ENCODE results near the gene EPHB1.

The EPHB1 gene

DNA sequence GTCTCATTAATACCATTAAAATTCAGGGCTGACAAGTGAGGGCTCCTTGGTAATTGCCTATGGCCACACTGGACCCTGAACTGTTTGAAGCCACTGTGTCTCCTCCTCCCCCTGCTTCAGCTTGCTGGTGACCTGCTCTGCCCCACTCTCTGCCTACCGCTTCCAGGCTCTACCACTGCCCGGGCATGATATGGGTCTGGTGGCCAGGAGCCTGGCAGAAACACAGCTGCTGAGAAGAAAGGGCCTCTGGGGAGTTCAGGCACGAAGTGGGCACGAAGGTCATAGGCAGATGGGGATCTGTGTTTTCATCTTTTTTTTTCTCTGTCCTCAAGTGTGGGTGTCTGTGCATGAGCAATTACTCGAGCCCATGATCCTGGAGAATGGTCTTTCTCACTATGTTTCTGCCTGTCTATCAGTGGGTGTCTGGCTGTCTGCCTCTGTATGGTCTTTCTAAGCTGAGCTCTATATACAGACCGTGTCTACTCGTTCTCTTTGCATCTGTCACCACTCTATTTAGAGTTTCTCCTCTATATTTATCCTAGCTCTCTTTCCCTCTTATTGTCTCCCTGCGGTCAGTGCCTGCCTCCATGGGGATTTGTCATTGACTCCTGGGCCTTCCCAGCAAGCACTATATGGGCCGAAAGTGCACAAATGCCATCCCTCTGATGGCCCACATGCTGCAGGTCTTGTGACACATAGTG, 42.1 kb upstream of the EPHB1 start:
- no peak for TF ChIP-seq CTCF (IDR thresholded peaks at IDR 0.05; ENCODE audit: low read depth, low read length)
- Histone ChIP-seq H3K4me3 (ENCODE audit: low read depth, low read length) (no peak overlapping the region), H3K36me3 (no peaks in the 10 kb centered on the region), H3K27ac (no peak overlapping the region), H3K27me3 (ENCODE audit: insufficient read depth, low read depth, severe bottlenecking) (no peaks in the 10 kb centered on the region), H3K9me3 (ENCODE audit: severe bottlenecking) (no peaks in the 10 kb centered on the region)
- no peak for DNase-seq

DNA sequence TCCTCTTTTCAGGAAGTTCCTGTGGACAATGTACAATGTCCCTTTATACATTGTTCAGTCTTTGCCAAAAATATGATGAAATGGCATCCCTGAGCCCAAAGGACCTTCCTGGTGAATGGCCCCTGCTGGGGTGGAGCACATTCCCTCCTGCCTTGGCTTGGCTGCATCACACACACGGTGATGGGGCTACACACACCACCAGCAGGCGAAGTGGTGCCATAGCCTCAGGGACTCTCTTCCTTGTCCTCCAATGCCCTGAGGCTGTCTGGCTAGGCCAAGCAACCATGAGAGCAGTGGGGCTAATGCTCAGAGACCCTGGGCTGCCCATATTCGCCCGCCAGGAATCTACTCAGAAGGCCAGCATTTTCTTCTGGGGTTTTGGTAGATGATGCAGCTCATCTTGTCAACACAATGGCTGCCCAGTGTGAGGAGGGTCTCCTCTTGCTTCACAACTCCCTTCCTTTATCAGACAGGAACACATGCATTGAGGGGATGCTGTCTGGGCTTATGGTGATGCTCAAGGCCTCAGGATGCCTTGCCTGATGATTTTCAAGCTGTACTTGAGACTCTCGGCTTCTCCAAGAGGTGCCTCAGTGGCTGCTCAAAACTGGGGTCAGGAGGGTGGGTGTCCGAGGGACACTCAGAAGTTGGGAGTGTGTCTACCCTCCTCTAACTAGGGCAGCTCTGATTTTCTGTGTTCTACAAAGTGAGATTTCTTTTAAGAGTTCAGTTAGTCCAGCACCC, 40.9 kb upstream of the EPHB1 start:
- TF ChIP-seq CTCF (IDR thresholded peaks at IDR 0.05; ENCODE audit: low read depth, low read length) = peak; percentile 55
- Histone ChIP-seq H3K27ac (no peak overlapping the region), H3K36me3 (no peaks in the 10 kb centered on the region), H3K4me3 (ENCODE audit: low read depth, low read length) (no peak overlapping the region), H3K9me3 (ENCODE audit: severe bottlenecking) (no peaks in the 10 kb centered on the region), H3K27me3 (ENCODE audit: insufficient read depth, low read depth, severe bottlenecking) (no peaks in the 10 kb centered on the region)
- peak; percentile 15 for DNase-seq

GRCh38 chr3:134754768-134755559, 40.1 kb upstream of the EPHB1 start:
- H3K36me3 ChIP-seq = no peaks in the 10 kb centered on the region
- no peak overlapping the region for H3K27ac ChIP-seq
- TF ChIP-seq CTCF (IDR thresholded peaks at IDR 0.05; ENCODE audit: low read depth, low read length) = peak; percentile 89
- no peak overlapping the region for H3K4me3 ChIP-seq (ENCODE audit: low read depth, low read length)
- no peaks in the 10 kb centered on the region for H3K9me3 ChIP-seq (ENCODE audit: severe bottlenecking)
- peak; percentile 67 for DNase-seq
- H3K27me3 ChIP-seq (ENCODE audit: insufficient read depth, low read depth, severe bottlenecking) = no peaks in the 10 kb centered on the region

GRCh38 chr3:134755821-134756220, 39.2 kb upstream of the EPHB1 start:
- Histone ChIP-seq H3K36me3 (no peaks in the 10 kb centered on the region), H3K27me3 (ENCODE audit: insufficient read depth, low read depth, severe bottlenecking) (no peaks in the 10 kb centered on the region), H3K4me3 (ENCODE audit: low read depth, low read length) (no peak overlapping the region), H3K9me3 (ENCODE audit: severe bottlenecking) (no peaks in the 10 kb centered on the region), H3K27ac (no peak overlapping the region)
- TF ChIP-seq CTCF (IDR thresholded peaks at IDR 0.05; ENCODE audit: low read depth, low read length) = no peak
- no peak for DNase-seq

DNA sequence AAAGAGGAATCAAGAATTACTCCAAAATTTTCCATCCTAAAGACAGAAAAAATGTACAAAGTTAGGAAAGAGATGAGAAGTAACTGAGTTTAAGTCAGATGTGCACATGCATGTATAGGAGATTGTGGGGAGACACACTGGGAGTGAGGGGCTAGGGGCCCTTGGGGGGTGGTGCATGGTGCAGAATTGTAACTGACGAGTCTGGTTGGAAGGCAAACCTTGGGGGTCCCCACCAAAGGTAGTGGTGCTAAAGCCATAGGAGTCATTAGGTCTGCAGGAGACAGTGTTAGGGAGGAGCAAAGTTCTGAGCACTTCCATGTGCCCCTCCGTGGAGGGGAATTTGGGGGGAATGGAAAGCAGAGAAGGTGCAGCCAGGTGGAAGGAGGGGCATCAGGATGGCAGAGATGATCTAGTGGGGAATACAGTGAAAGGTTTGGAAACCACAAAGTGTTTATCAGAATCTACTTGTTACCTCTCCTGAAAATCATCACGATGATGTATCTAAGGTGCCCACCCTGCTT, 37.5 kb upstream of the EPHB1 start:
- no peak for TF ChIP-seq CTCF (IDR thresholded peaks at IDR 0.05; ENCODE audit: low read depth, low read length)
- H3K27me3 ChIP-seq (ENCODE audit: insufficient read depth, low read depth, severe bottlenecking) = no peaks in the 10 kb centered on the region

More for the DNA sequence above, 37.5 kb upstream of the EPHB1 start:
- no peak overlapping the region for H3K27ac ChIP-seq
- H3K4me3 ChIP-seq (ENCODE audit: low read depth, low read length) = no peak overlapping the region
- no peak for DNase-seq
- no peaks in the 10 kb centered on the region for H3K9me3 ChIP-seq (ENCODE audit: severe bottlenecking)
- H3K36me3 ChIP-seq = no peaks in the 10 kb centered on the region

All from WERI-Rb-1 (cell line).